Testis (tissue), 3 donors: ENCODE measurements around the gene SPSB3. TPM values are rescaled to one million over a fixed set of nuclear protein-coding genes. Genes with fewer than 3 reads are reported as not detected.

Experiments
- DNase-seq: peaks from one replicate; pipeline ENCODE4 v3.0.0-alpha.2; 2019
- H3K27ac ChIP-seq, 2 donors: fragments of 200-600 bp; sonication (generic); one replicate each; pipeline ENCODE4 v1.5.1; 2019
- H3K27me3 ChIP-seq: fragments of 200-600 bp; sonication (generic); one replicate; pipeline ENCODE4 v1.5.1; 2019
- H3K36me3 ChIP-seq: fragments of 200-600 bp; sonication (generic); one replicate; pipeline ENCODE4 v1.5.1; 2017; ENCODE audit warnings: low read depth; ENCODE audit errors: missing control alignments
- H3K4me1 ChIP-seq: fragments of 200-600 bp; sonication (generic); one replicate; pipeline ENCODE4 v1.5.1; 2019
- H3K4me3 ChIP-seq, 2 donors: fragments of 200-600 bp; sonication (generic); one replicate each; pipeline ENCODE4 v1.5.1; 2017 to 2019
- H3K9me3 ChIP-seq: fragments of 200-600 bp; sonication (generic); one replicate; pipeline ENCODE4 v1.5.1; 2017
- POLR2A ChIP-seq: fragments of 450-650 bp; IDR thresholded peaks from one replicate; pipeline ENCODE4 v1.6.1; 2017; ENCODE audit warnings: antibody characterized with exemption, mild to moderate bottlenecking, moderate library complexity
- WGBS, 2 donors: methylation state at CpG; one replicate each; pipeline ENCODE4 v1.1.5; 2018; 5-methylcytosine and 5-hydroxymethylcytosine counted together
- intact Hi-C: fragments of 100-400 bp; cut with DNase I; formaldehyde crosslinking; loops from one replicate; pipeline ENCODE4 v1.15.1; 2023; ENCODE audit warnings: low total_unique reads
- polyA plus RNA-seq: library from polyadenylated mRNA; stranded (reverse); fragments of 350-450 nt; fragmentation: Illumina TruSeq; extraction: RNeasy Lipid Tissue Mini Kit (QIAGEN cat#74804); gene quantifications from one replicate; pipeline ENCODE4 v1.2.3, GENCODE V29; 2014; ENCODE audit warnings: low read depth, low replicate concordance; ENCODE audit not compliant: insufficient read depth
- total RNA-seq, 2 donors: library from RNA; depleted of rRNA; stranded (reverse); fragments of >200 nt; gene quantifications; one replicate each; pipeline ENCODE4 v1.2.3, GENCODE V29; 2016
- TF ChIP-seq, protein P1 (sequence below), 3 experiments: fragments of 450-650 bp in 2 of 3; fragments of 200-600 bp in 1 of 3; sonication (generic) in 1 of 3; IDR thresholded peaks; one replicate each; pipeline ENCODE4 v1.5.1; 2016 to 2019; ENCODE audit warnings: antibody characterized with exemption in 3 of 3, mild to moderate bottlenecking in 2 of 3, moderate library complexity in 1 of 3

Gene SPSB3
- total and polyA plus RNA-seq, 3 donors from 2014 or later = 43.8 to 114 (median 111) TPM

- H3K27me3 ChIP-seq = no peaks in the 10 kb centered on the region
- intact Hi-C loops = no loop called here
- peaks cover 27% of the 10 kb centered on the region for H3K4me1 ChIP-seq
- H3K4me3 ChIP-seq = peak overlapping the region; percentile 86
- DNase-seq = peak; percentile 62
- WGBS, 2 donors = 3% methylated on average over 27 to 58 of the region's 81 CpGs
- no peaks in the 10 kb centered on the region for H3K36me3 ChIP-seq
- TF ChIP-seq, protein P1, sequence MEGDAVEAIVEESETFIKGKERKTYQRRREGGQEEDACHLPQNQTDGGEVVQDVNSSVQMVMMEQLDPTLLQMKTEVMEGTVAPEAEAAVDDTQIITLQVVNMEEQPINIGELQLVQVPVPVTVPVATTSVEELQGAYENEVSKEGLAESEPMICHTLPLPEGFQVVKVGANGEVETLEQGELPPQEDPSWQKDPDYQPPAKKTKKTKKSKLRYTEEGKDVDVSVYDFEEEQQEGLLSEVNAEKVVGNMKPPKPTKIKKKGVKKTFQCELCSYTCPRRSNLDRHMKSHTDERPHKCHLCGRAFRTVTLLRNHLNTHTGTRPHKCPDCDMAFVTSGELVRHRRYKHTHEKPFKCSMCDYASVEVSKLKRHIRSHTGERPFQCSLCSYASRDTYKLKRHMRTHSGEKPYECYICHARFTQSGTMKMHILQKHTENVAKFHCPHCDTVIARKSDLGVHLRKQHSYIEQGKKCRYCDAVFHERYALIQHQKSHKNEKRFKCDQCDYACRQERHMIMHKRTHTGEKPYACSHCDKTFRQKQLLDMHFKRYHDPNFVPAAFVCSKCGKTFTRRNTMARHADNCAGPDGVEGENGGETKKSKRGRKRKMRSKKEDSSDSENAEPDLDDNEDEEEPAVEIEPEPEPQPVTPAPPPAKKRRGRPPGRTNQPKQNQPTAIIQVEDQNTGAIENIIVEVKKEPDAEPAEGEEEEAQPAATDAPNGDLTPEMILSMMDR (IDR thresholded peaks at IDR 0.05) = no peak
- TF ChIP-seq POLR2A = no peak
- H3K9me3 ChIP-seq = no peaks in the 10 kb centered on the region
- H3K27ac ChIP-seq = peak overlapping the region; percentile 72 to 87
Observed at GRCh38 chr16:1770328-1771187, 11.8 kb downstream of the SPSB3 start.

GRCh38 chr16:1769402-1770300 is 12.7 kb downstream of the SPSB3 start:
- Histone ChIP-seq H3K4me1 (peaks cover 27% of the 10 kb centered on the region), H3K36me3 (no peaks in the 10 kb centered on the region), H3K9me3 (no peaks in the 10 kb centered on the region), H3K27ac (peak overlapping the region; percentile 72 to 87), H3K27me3 (no peaks in the 10 kb centered on the region), H3K4me3 (peak overlapping the region in 1 of 2 donors; percentile 86)
- DNase-seq = no peak
- WGBS, 2 donors = 26 to 74% methylated on average over 6 to 27 of the region's 27 CpGs
- intact Hi-C loops = no loop called here
- TF ChIP-seq, protein P1 (IDR thresholded peaks at IDR 0.05) = no peak
- no peak for TF ChIP-seq POLR2A

- Histone ChIP-seq H3K4me1 (peaks cover 21% of the 10 kb centered on the region), H3K36me3 (no peaks in the 10 kb centered on the region), H3K9me3 (no peaks in the 10 kb centered on the region), H3K27ac (peak overlapping the region in 1 of 2 donors; percentile 87), H3K4me3 (no peak overlapping the region), H3K27me3 (no peaks in the 10 kb centered on the region)
- intact Hi-C loops = no loop called here
- DNase-seq = no peak
- 77 to 83% methylated on average over 11 to 21 of the region's 26 CpGs for WGBS, 2 donors
- TF ChIP-seq POLR2A = no peak
- TF ChIP-seq, protein P1 (IDR thresholded peaks at IDR 0.05) = no peak
Observed at GRCh38 chr16:1768767-1769401, 13.5 kb downstream of the SPSB3 start.

GRCh38 chr16:1768061-1768766 is 14.2 kb downstream of the SPSB3 start:
- no peak overlapping the region for H3K27ac ChIP-seq
- no peaks in the 10 kb centered on the region for H3K9me3 ChIP-seq
- no peak overlapping the region for H3K4me3 ChIP-seq
- TF ChIP-seq POLR2A = no peak
- TF ChIP-seq, protein P1 (IDR thresholded peaks at IDR 0.05) = no peak
- DNase-seq = no peak
- intact Hi-C loops = no loop called here
- WGBS, 2 donors = 80 to 84% methylated on average over 18 to 37 of the region's 41 CpGs
- H3K36me3 ChIP-seq = no peaks in the 10 kb centered on the region
- peaks cover 19% of the 10 kb centered on the region for H3K4me1 ChIP-seq
- H3K27me3 ChIP-seq = no peaks in the 10 kb centered on the region
